ENCODE measurements around the gene TSEN34. TPM values are rescaled to one million over a fixed set of nuclear protein-coding genes. Genes with fewer than 3 reads are reported as not detected.
"Not testable (repeated sequence)": the region's sequence is repeated elsewhere in the genome, so short reads cannot be mapped to it uniquely, and the experiment has no call there.

The TSEN34 gene
- total and polyA plus RNA-seq, 2 donors (not counting 1 experiment from before 2014, with no cell fraction given) = 22.5 to 57.8 TPM

- not testable (repeated sequence) for H3K27ac ChIP-seq (ENCODE audit: insufficient read depth, low read length); H3K4me3 ChIP-seq (replicated peaks in 1 of 4; ENCODE audit: control extremely low read depth in 1 of 4, insufficient read depth in 1 of 4, low read depth in 3 of 4, low read length in 4 of 4); DNase-seq (ENCODE audit: low read depth in 2 of 2); H2AFZ ChIP-seq (ENCODE audit: low read length); H3K4me1 ChIP-seq (ENCODE audit: control insufficient read depth, extremely low read depth, insufficient read depth, low read length); H3K36me3 ChIP-seq (ENCODE audit: control insufficient read depth, insufficient read depth, low read length); H3K9ac ChIP-seq (ENCODE audit: insufficient read depth, low read length); H3K27me3 ChIP-seq (ENCODE audit: control insufficient read depth, insufficient read depth, low read length); H3K4me2 ChIP-seq (ENCODE audit: extremely low read depth, insufficient read depth, low read length); H3K9me3 ChIP-seq (ENCODE audit: control insufficient read depth, insufficient read depth, low read depth, low read length); H3K79me2 ChIP-seq (ENCODE audit: control insufficient read depth, insufficient read depth, low read length); H4K20me1 ChIP-seq (ENCODE audit: control insufficient read depth, extremely low read depth, insufficient read depth, low read length)
These were observed 32.8 kb downstream of the TSEN34 start for GRCh38 chr19:54223937-54224281.

DNA sequence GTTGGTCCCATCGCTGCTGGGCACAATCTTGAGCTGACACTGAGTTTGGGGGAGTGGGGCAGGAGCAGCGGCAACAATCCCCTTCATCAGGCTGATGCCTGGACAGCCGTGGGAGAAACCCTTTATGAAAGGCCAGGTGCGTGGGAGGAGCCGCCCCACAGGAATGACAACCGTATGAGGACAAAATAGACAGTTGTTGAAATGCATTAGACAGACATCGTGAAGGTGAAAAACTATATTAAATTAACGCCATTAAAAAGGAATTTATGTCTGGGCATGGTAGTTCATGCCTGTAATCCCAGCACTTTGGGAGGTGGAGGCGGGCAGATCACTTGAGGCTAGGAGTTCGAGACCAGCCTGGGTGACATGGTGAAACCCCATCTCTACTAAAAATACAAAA is 33.5 kb downstream of the TSEN34 start:
- H2AFZ ChIP-seq (ENCODE audit: low read length); H3K4me3 ChIP-seq (replicated peaks in 1 of 4; ENCODE audit: control extremely low read depth in 1 of 4, insufficient read depth in 1 of 4, low read depth in 3 of 4, low read length in 4 of 4); H3K4me1 ChIP-seq (ENCODE audit: control insufficient read depth, extremely low read depth, insufficient read depth, low read length); H3K79me2 ChIP-seq (ENCODE audit: control insufficient read depth, insufficient read depth, low read length); H3K9ac ChIP-seq (ENCODE audit: insufficient read depth, low read length); H3K27me3 ChIP-seq (ENCODE audit: control insufficient read depth, insufficient read depth, low read length); H3K9me3 ChIP-seq (ENCODE audit: control insufficient read depth, insufficient read depth, low read depth, low read length); DNase-seq (ENCODE audit: low read depth in 2 of 2); H3K27ac ChIP-seq (ENCODE audit: insufficient read depth, low read length); H3K4me2 ChIP-seq (ENCODE audit: extremely low read depth, insufficient read depth, low read length); H3K36me3 ChIP-seq (ENCODE audit: control insufficient read depth, insufficient read depth, low read length); H4K20me1 ChIP-seq (ENCODE audit: control insufficient read depth, extremely low read depth, insufficient read depth, low read length): not testable (repeated sequence)

- H3K9me3 ChIP-seq (ENCODE audit: control insufficient read depth, insufficient read depth, low read depth, low read length) = no peaks in the 10 kb centered on the region
- DNase-seq (ENCODE audit: low read depth in 2 of 2) = no peak
- H3K4me3 ChIP-seq (replicated peaks in 1 of 4; ENCODE audit: control extremely low read depth in 1 of 4, insufficient read depth in 1 of 4, low read depth in 3 of 4, low read length in 4 of 4) = no peak overlapping the region
- no peak overlapping the region for H3K9ac ChIP-seq (ENCODE audit: insufficient read depth, low read length)
- H3K27ac ChIP-seq (ENCODE audit: insufficient read depth, low read length) = no peak overlapping the region
- no peaks in the 10 kb centered on the region for H3K79me2 ChIP-seq (ENCODE audit: control insufficient read depth, insufficient read depth, low read length)
- H3K4me2 ChIP-seq (ENCODE audit: extremely low read depth, insufficient read depth, low read length) = no peak overlapping the region
- TF ChIP-seq CTCF (conservative IDR thresholded peaks at IDR 0.05 in 1 of 2, IDR thresholded peaks at IDR 0.05 in 1 of 2; ENCODE audit: low read depth in 1 of 2, low read length in 2 of 2) (no peak), EZH2 (IDR thresholded peaks at IDR 0.05; ENCODE audit: low read length, missing control alignments) (no peak)
- H2AFZ ChIP-seq (ENCODE audit: low read length) = no peak overlapping the region
- H3K4me1 ChIP-seq (ENCODE audit: control insufficient read depth, extremely low read depth, insufficient read depth, low read length) = no peaks in the 10 kb centered on the region
- no peaks in the 10 kb centered on the region for H3K36me3 ChIP-seq (ENCODE audit: control insufficient read depth, insufficient read depth, low read length)
- H3K27me3 ChIP-seq (ENCODE audit: control insufficient read depth, insufficient read depth, low read length) = no peaks in the 10 kb centered on the region
- no peaks in the 10 kb centered on the region for H4K20me1 ChIP-seq (ENCODE audit: control insufficient read depth, extremely low read depth, insufficient read depth, low read length)
These were observed 38.0 kb downstream of the TSEN34 start for GRCh38 chr19:54229146-54229545.

DNA sequence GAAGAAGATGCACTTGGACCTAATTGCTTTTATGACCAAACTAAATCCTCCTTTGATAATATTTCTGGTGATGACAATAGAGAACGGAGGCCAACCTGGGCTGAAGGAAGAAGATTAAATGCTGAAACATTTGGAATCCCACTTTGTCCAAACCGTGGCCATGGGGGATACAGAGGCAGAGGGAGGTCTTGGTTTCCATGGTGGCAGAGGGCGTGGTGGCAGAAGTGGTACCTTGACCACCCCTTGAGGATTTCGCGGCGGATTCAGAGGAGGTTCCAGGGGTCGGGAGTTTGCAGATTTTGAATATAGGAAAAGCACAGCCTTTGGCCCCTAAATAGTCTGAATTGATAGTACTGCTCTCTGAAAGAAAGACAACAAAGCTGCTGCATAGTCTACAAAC is 38.9 kb downstream of the TSEN34 start:
- no peak overlapping the region for H2AFZ ChIP-seq (ENCODE audit: low read length)
- no peaks in the 10 kb centered on the region for H3K4me1 ChIP-seq (ENCODE audit: control insufficient read depth, extremely low read depth, insufficient read depth, low read length)
- no peak overlapping the region for H3K4me3 ChIP-seq (replicated peaks in 1 of 4; ENCODE audit: control extremely low read depth in 1 of 4, insufficient read depth in 1 of 4, low read depth in 3 of 4, low read length in 4 of 4)
- H3K79me2 ChIP-seq (ENCODE audit: control insufficient read depth, insufficient read depth, low read length) = no peaks in the 10 kb centered on the region
- H4K20me1 ChIP-seq (ENCODE audit: control insufficient read depth, extremely low read depth, insufficient read depth, low read length) = no peaks in the 10 kb centered on the region
- no peak overlapping the region for H3K9ac ChIP-seq (ENCODE audit: insufficient read depth, low read length)
- no peaks in the 10 kb centered on the region for H3K9me3 ChIP-seq (ENCODE audit: control insufficient read depth, insufficient read depth, low read depth, low read length)
- H3K27me3 ChIP-seq (ENCODE audit: control insufficient read depth, insufficient read depth, low read length) = no peaks in the 10 kb centered on the region
- H3K36me3 ChIP-seq (ENCODE audit: control insufficient read depth, insufficient read depth, low read length) = no peaks in the 10 kb centered on the region
- no peak for DNase-seq (ENCODE audit: low read depth in 2 of 2)
- no peak for TF ChIP-seq CTCF (conservative IDR thresholded peaks at IDR 0.05 in 1 of 2, IDR thresholded peaks at IDR 0.05 in 1 of 2; ENCODE audit: low read depth in 1 of 2, low read length in 2 of 2)
- no peak for TF ChIP-seq EZH2 (IDR thresholded peaks at IDR 0.05; ENCODE audit: low read length, missing control alignments)
- no peak overlapping the region for H3K4me2 ChIP-seq (ENCODE audit: extremely low read depth, insufficient read depth, low read length)
- no peak overlapping the region for H3K27ac ChIP-seq (ENCODE audit: insufficient read depth, low read length)

All from fibroblast of lung (primary cell).